ENCODE results near the gene RCHY1. TPM values are rescaled to one million over a fixed set of nuclear protein-coding genes. Genes with fewer than 3 reads are reported as not detected.

The RCHY1 gene
- total and polyA plus RNA-seq, 2 donors (not counting 3 experiments of a cell fraction or from before 2014, with no cell fraction given): 21.1 to 30.9 TPM

GRCh38 chr4:75502671-75503070 lies 11.5 kb downstream of the RCHY1 start:
- TF ChIP-seq GATA2 (IDR thresholded peaks at IDR 0.05; ENCODE audit: insufficient read depth, insufficient read length, low read depth, low read length) (no peak), EZH2 (IDR thresholded peaks at IDR 0.05; ENCODE audit: borderline replicate concordance, low read depth, low read length, severe bottlenecking) (no peak), MYC (IDR thresholded peaks at IDR 0.05; ENCODE audit: low read depth, low read length) (no peak), POLR2A (IDR thresholded peaks at IDR 0.05; ENCODE audit: low read depth, low read length) (no peak)
- TF ChIP-seq, protein P1, sequence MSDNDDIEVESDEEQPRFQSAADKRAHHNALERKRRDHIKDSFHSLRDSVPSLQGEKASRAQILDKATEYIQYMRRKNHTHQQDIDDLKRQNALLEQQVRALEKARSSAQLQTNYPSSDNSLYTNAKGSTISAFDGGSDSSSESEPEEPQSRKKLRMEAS (IDR thresholded peaks at IDR 0.05; ENCODE audit: insufficient read depth, insufficient read length): no peak
- no peak overlapping the region for H3K9ac ChIP-seq (replicated peaks; ENCODE audit: extremely low read depth, insufficient read depth, low read length)
- no peak for FAIRE-seq
- H3K79me2 ChIP-seq (ENCODE audit: control insufficient read depth, insufficient read depth, low read length): peaks cover 45% of the 10 kb centered on the region
- no TSS peak for BruUV-seq (replicated peaks)
- ChIA-PET POLR2A (no interaction called here), CTCF (no interaction called here)
- no peak for DNase-seq (ENCODE audit: low read depth, low spot score)
- H3K9me3 ChIP-seq (replicated peaks; ENCODE audit: control insufficient read depth, insufficient read depth, low read length): no peaks in the 10 kb centered on the region
- no peak overlapping the region for H2AFZ ChIP-seq (ENCODE audit: low read depth, low read length)
- no peak overlapping the region for H3K4me2 ChIP-seq (ENCODE audit: insufficient read depth, low read length)
- no peak overlapping the region for H3K27ac ChIP-seq (ENCODE audit: insufficient read depth, low read depth, low read length)
- no peaks in the 10 kb centered on the region for H3K4me1 ChIP-seq (ENCODE audit: control insufficient read depth, extremely low read depth, insufficient read depth, low read length)
- H3K4me3 ChIP-seq (replicated peaks in 1 of 3; ENCODE audit: insufficient read depth in 1 of 3, low read depth in 1 of 3, low read length in 3 of 3): no peak overlapping the region
- H3K9me1 ChIP-seq (replicated peaks; ENCODE audit: control insufficient read depth, extremely low read depth, insufficient read depth, low read length): no peaks in the 10 kb centered on the region
- H3K36me3 ChIP-seq (ENCODE audit: control insufficient read depth in 2 of 2, extremely low read depth in 1 of 2, insufficient read depth in 2 of 2, low read length in 2 of 2): peaks cover under 1 to 4% of the 10 kb centered on the region in 2 experiments
- dilution Hi-C loops (cut with MboI; ENCODE audit: extremely low pct_ligation_motif_present, low sequenced_read_pairs) (no loop called here), intact Hi-C loops (cut with micrococcal nuclease) (no loop called here)
- no peaks in the 10 kb centered on the region for H3K27me3 ChIP-seq (ENCODE audit: control insufficient read depth in 2 of 2, insufficient read depth in 2 of 2, low read length in 2 of 2)
- H4K20me1 ChIP-seq (replicated peaks; ENCODE audit: control insufficient read depth, extremely low read depth, insufficient read depth, low read length): peaks cover 2% of the 10 kb centered on the region

DNA sequence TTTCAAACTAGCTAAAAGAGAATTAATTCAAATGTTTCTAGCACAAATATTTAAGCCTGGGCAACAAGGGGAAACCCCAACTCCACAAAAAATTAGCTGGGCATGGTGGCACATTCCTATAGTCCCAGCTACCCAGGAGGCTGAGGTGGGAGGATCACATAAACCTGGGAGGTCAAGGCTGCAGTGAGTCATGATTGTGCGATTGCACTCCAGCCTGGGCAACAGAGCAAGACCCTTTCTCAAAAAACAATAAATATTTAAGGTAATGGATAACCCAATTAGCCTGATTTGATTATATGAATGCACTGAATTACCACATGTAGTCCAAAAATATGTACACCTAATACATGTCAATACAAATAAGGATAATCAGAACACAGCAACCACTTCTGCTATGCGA lies 14.3 kb downstream of the RCHY1 start:
- CTCF ChIA-PET: interaction anchor here (0.8 to 1.3 kb wide), 3 partner anchors 8 to 13 kb away, joined by 3 to 6 read pairs (median 4); no protein-coding TSS in a partner anchor
- intact Hi-C loops (cut with micrococcal nuclease): no loop called here

More for the DNA sequence above, 14.3 kb downstream of the RCHY1 start:
- dilution Hi-C loops (cut with MboI; ENCODE audit: extremely low pct_ligation_motif_present, low sequenced_read_pairs): no loop called here
- H3K9me1 ChIP-seq (replicated peaks; ENCODE audit: control insufficient read depth, extremely low read depth, insufficient read depth, low read length): no peaks in the 10 kb centered on the region
- no peak overlapping the region for H3K4me3 ChIP-seq (replicated peaks in 1 of 3; ENCODE audit: insufficient read depth in 1 of 3, low read depth in 1 of 3, low read length in 3 of 3)
- POLR2A ChIA-PET: no interaction called here
- H3K27me3 ChIP-seq (ENCODE audit: control insufficient read depth in 2 of 2, insufficient read depth in 2 of 2, low read length in 2 of 2): no peaks in the 10 kb centered on the region
- FAIRE-seq (no peak), DNase-seq (ENCODE audit: low read depth, low spot score) (no peak)
- H2AFZ ChIP-seq (ENCODE audit: low read depth, low read length): no peak overlapping the region
- no peak overlapping the region for H3K9ac ChIP-seq (replicated peaks; ENCODE audit: extremely low read depth, insufficient read depth, low read length)
- peaks cover 0 to 2% of the 10 kb centered on the region in 2 experiments for H3K36me3 ChIP-seq (ENCODE audit: control insufficient read depth in 2 of 2, extremely low read depth in 1 of 2, insufficient read depth in 2 of 2, low read length in 2 of 2)
- peaks cover 2% of the 10 kb centered on the region for H4K20me1 ChIP-seq (replicated peaks; ENCODE audit: control insufficient read depth, extremely low read depth, insufficient read depth, low read length)
- TF ChIP-seq POLR2A (IDR thresholded peaks at IDR 0.05; ENCODE audit: low read depth, low read length): no peak
- no peak for TF ChIP-seq MYC (IDR thresholded peaks at IDR 0.05; ENCODE audit: low read depth, low read length)
- no peak for TF ChIP-seq FOS (IDR thresholded peaks at IDR 0.05; ENCODE audit: borderline replicate concordance, insufficient read depth, low read length)
- no peak for TF ChIP-seq EZH2 (IDR thresholded peaks at IDR 0.05; ENCODE audit: borderline replicate concordance, low read depth, low read length, severe bottlenecking)
- TF ChIP-seq, protein P1 (IDR thresholded peaks at IDR 0.05; ENCODE audit: insufficient read depth, insufficient read length): no peak
- TF ChIP-seq JUN (IDR thresholded peaks at IDR 0.05; ENCODE audit: borderline replicate concordance, insufficient read depth, insufficient read length, low read depth): no peak
- no peaks in the 10 kb centered on the region for H3K4me1 ChIP-seq (ENCODE audit: control insufficient read depth, extremely low read depth, insufficient read depth, low read length)
- H3K27ac ChIP-seq (ENCODE audit: insufficient read depth, low read depth, low read length): no peak overlapping the region
- no peaks in the 10 kb centered on the region for H3K9me3 ChIP-seq (replicated peaks; ENCODE audit: control insufficient read depth, insufficient read depth, low read length)
- no TSS peak for BruUV-seq (replicated peaks)
- H3K79me2 ChIP-seq (ENCODE audit: control insufficient read depth, insufficient read depth, low read length): peaks cover 49% of the 10 kb centered on the region
- no peak overlapping the region for H3K4me2 ChIP-seq (ENCODE audit: insufficient read depth, low read length)

Data from endothelial cell of umbilical vein (primary cell).